K562 (cell line): ENCODE data around the gene BRD7. TPM values are rescaled to one million over a fixed set of nuclear protein-coding genes. Genes with fewer than 3 reads are reported as not detected.

Source experiments
- ATAC-seq: fragments of 200-7000 bp; cut with Tn5 transposase; 3 replicates; pipeline ENCODE4 v1.9.1; 2020; ENCODE audit warnings: moderate library complexity
- BruUV-seq: library from RNA; stranded (reverse); fragments of 400-500 nt; replicated peaks from 2 replicates; lab custom pipeline; 2021; lab: Mats Ljungman, UMichigan
- CTCF ChIA-PET: fragments of 300-600 bp; formaldehyde crosslinking; extraction: SDS; loops from one replicate; lab custom pipeline; 2021; ENCODE audit warnings: low intra/inter-chr PET ratio; lab: Yijun Ruan, JAX
- POLR2A ChIA-PET: fragments of 300-600, 350-650 bp; sonication (Branson Sonifier 250); formaldehyde crosslinking; extraction: SDS; loops from one replicate; lab custom pipeline; 2021; ENCODE audit warnings: antibody characterized with exemption, inconsistent platforms; lab: Yijun Ruan, JAX
- DNase-seq, 4 experiments: peaks; one replicate each; pipeline versions ENCODE4 v3.0.0 to v3.0.0-alpha.2; 2011 to 2018; ENCODE audit warnings: low spot score in 3 of 4, mixed read lengths in 3 of 4; ENCODE audit errors: extremely low read depth in 1 of 4
- FAIRE-seq: peaks from 2 replicates; lab custom pipeline; 2011; peaks lifted over from hg19 to GRCh38; lab: Jason Lieb, UNC
- H2AFZ ChIP-seq: 2 replicates; pipeline ENCODE4 v1.6.0; 2011; ENCODE audit warnings: low read depth, low read length, control low read depth, inconsistent platforms
- H3K27ac ChIP-seq: fragments of 200-600 bp; 3 replicates; pipeline ENCODE4 v1.8.0; 2011; ENCODE audit warnings: low read depth, mild to moderate bottlenecking, control low read depth, inconsistent platforms, low read length, moderate library complexity, mixed read lengths; ENCODE audit errors: extremely low read depth
- H3K27me3 ChIP-seq, 2 experiments: fragments of 300-600 bp in 1 of 2; 2 replicates in 1 of 2; 3 replicates in 1 of 2; pipeline versions ENCODE4 v1.6.0 to v1.8.0; 2011; ENCODE audit warnings: inconsistent platforms in 2 of 2, low read length in 2 of 2, mild to moderate bottlenecking in 1 of 2, mixed read lengths in 1 of 2, moderate library complexity in 1 of 2; ENCODE audit not compliant: control insufficient read depth in 2 of 2, insufficient read depth in 2 of 2
- H3K36me3 ChIP-seq: fragments of 300-600 bp; 3 replicates; pipeline ENCODE4 v1.8.0; 2011; ENCODE audit warnings: mild to moderate bottlenecking, low read length, inconsistent platforms; ENCODE audit not compliant: control insufficient read depth, insufficient read depth
- H3K4me1 ChIP-seq, 2 experiments: fragments of 200-600 bp in 1 of 2; replicated peaks in 1 of 2; 2 replicates in 1 of 2; 3 replicates in 1 of 2; pipeline versions ENCODE4 v1.5.1 to v1.8.0; 2011; ENCODE audit warnings: inconsistent platforms in 2 of 2, low read length in 2 of 2, mild to moderate bottlenecking in 1 of 2, mixed read lengths in 1 of 2, moderate library complexity in 1 of 2; ENCODE audit not compliant: control insufficient read depth in 2 of 2, insufficient read depth in 2 of 2
- H3K4me2 ChIP-seq: 2 replicates; pipeline ENCODE4 v1.6.1; 2011; ENCODE audit warnings: low read length, control low read depth, inconsistent platforms, mixed read lengths; ENCODE audit not compliant: insufficient read depth
- H3K4me3 ChIP-seq: fragments of 200-600 bp; sonication (generic), shearing (Covaris generic); 2 replicates; pipeline ENCODE4 v1.5.1; 2016; ENCODE audit warnings: control low read depth, inconsistent platforms
- H3K79me2 ChIP-seq: fragments of 200-600 bp; 3 replicates; pipeline ENCODE4 v1.8.0; 2011; ENCODE audit warnings: low read length, inconsistent platforms; ENCODE audit not compliant: control insufficient read depth, insufficient read depth
- H3K9ac ChIP-seq, 2 experiments: 2 replicates each; pipeline versions ENCODE4 v1.6.0 to v1.6.1; 2011; ENCODE audit warnings: low read depth in 2 of 2, low read length in 2 of 2, control low read depth in 1 of 2, inconsistent platforms in 1 of 2, mild to moderate bottlenecking in 1 of 2, mixed read lengths in 1 of 2; ENCODE audit not compliant: insufficient read depth in 1 of 2
- H3K9me1 ChIP-seq: one replicate; pipeline ENCODE4 v1.6.0; 2011; ENCODE audit warnings: inconsistent platforms, mild to moderate bottlenecking, low read length, moderate library complexity; ENCODE audit not compliant: control insufficient read depth, insufficient read depth
- H3K9me3 ChIP-seq: replicated peaks from 2 replicates; pipeline ENCODE4 v1.5.1; 2011; ENCODE audit warnings: low read depth, low read length, inconsistent platforms; ENCODE audit not compliant: control insufficient read depth, insufficient read depth
- H4K20me1 ChIP-seq: replicated peaks from 2 replicates; pipeline ENCODE4 v1.6.1; 2011; ENCODE audit warnings: low read length, inconsistent platforms, mixed read lengths; ENCODE audit not compliant: control insufficient read depth, insufficient read depth
- KDM5B ChIP-seq: fragments of 200-600 bp; sonication (generic); IDR thresholded peaks from 2 replicates; pipeline ENCODE4 v1.6.1; 2012; ENCODE audit warnings: low read depth, mild to moderate bottlenecking, moderate library complexity, low read length, control low read depth, inconsistent platforms; ENCODE audit not compliant: insufficient replicate concordance
- NFRKB ChIP-seq: fragments of 450-650 bp; IDR thresholded peaks from 2 replicates; pipeline ENCODE4 v1.6.1; 2016; ENCODE audit warnings: low read depth
- POLR2G ChIP-seq: fragments of 200-400 bp; formaldehyde crosslinking; IDR thresholded peaks from 2 replicates; pipeline ENCODE4 v1.6.1; 2017; ENCODE audit warnings: low read depth, mild to moderate bottlenecking, antibody characterized with exemption, low read length, moderate library complexity
- TAF9B ChIP-seq: fragments of 450-650 bp; IDR thresholded peaks from 2 replicates; pipeline ENCODE4 v1.6.1; 2018; ENCODE audit warnings: mild to moderate bottlenecking; ENCODE audit not compliant: partially characterized antibody
- WGBS: fragments of 100-300 bp; shearing (Covaris generic); methylation state at CpG from one replicate; pipeline ENCODE4 v1.1.6; 2016; ENCODE audit warnings: low coverage, mixed read lengths; ENCODE audit not compliant: insufficient coverage; ENCODE audit errors: missing lambda C conversion rate; 5-methylcytosine and 5-hydroxymethylcytosine counted together
- in situ Hi-C: fragments of 300-500 bp; cut with MboI; formaldehyde crosslinking; loops from 4 replicates; pipeline ENCODE4 v1.15.0; 2018; ENCODE audit warnings: inconsistent platforms, mixed read lengths
- intact Hi-C: fragments of 100-400 bp; cut with micrococcal nuclease; formaldehyde crosslinking; loops from 2 replicates; pipeline ENCODE4 v1.14.2; 2022
- polyA plus RNA-seq, 8 experiments: library from polyadenylated mRNA; depleted of rRNA in 4 of 8; stranded (reverse) in 5 of 8; unstranded in 3 of 8; fragments of >200 nt; fragmentation: Nextera tagmentation in 2 of 8; fragmentation: Illumina TruSeq in 1 of 8; extraction: Ambion mirVana in 2 of 8; extraction: Trizol in 1 of 8; gene quantifications; 2 replicates each; pipeline versions ENCODE4 v1.2.1 to v1.2.3, GENCODE V29; 2011 to 2014; ENCODE audit warnings: inconsistent platforms in 1 of 8, missing spikeins in 1 of 8
- total RNA-seq, 7 experiments: library from RNA; depleted of rRNA in 6 of 7; stranded (reverse); fragments of >200 nt in 6 of 7; fragmentation: Illumina TruSeq in 2 of 7; extraction: Trizol in 2 of 7; gene quantifications; 2 replicates each; pipeline versions ENCODE4 v1.2.1 to v1.2.3, GENCODE V29; 2011 to 2021; ENCODE audit warnings: low replicate concordance in 1 of 7

The BRD7 gene
- total and polyA plus RNA-seq, 9 of the 15 experiments (the other 6 are each of a cell fraction or from before 2014, with no cell fraction given), result 20.6 to 101 (median 68.7) TPM

DNA sequence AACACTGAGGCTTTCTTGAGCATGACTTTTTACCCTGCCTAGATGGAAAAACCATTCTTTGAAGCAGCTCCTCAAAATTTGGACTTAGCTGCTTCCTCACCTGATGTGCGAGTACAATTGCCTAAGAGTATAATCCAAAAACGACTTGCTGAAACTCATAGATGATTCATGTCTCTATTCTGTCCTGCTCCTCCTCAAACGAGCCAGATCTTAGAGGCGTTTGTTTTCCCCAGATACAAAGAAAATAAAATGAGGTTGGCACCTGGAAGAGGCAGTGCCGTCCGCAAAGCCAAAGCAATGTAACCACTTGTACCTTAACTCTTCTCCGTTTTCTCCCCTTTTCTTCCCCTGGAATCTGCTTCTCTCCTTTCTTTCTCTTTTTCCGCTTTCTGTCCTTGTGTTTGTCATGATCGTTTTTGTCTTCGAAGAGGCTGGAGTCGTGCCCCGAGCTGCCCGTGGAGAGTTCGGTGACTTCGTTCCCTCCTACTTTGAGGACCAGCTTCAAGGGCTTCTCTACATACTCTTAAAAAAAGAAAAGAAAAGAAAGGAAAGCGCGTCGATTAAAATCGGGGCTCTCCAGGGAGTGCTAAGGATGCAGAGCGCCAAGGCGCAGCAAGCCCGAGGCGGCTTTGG, 895 bp downstream of the BRD7 start:
- Histone ChIP-seq H3K36me3 (peaks cover 46% of the 10 kb centered on the region), H3K4me1 (peaks cover 9 to 15% of the 10 kb centered on the region in 2 experiments), H3K79me2 (peaks cover 55% of the 10 kb centered on the region), H3K4me3 (peak overlapping the region; percentile 87), H3K27me3 (peaks cover 0 to 4% of the 10 kb centered on the region in 2 experiments; a peak in 2 of 5 replicates), H2AFZ (peak overlapping the region; percentile 48; the same call in 1 of the 2 replicates), H4K20me1 (no peaks in the 10 kb centered on the region), H3K27ac (peak overlapping the region; percentile 72), H3K4me2 (peak overlapping the region; percentile 72), H3K9ac (peak overlapping the region; percentile 81 to 90), H3K9me1 (no peaks in the 10 kb centered on the region), H3K9me3 (no peaks in the 10 kb centered on the region)
- 6% methylated on average over 20 of the region's 23 CpGs for WGBS
- peak; percentile 25 for TF ChIP-seq KDM5B
- no peak for TF ChIP-seq POLR2G
- no peak for TF ChIP-seq NFRKB
- TF ChIP-seq TAF9B, result no peak
- FAIRE-seq (no peak), DNase-seq (no peak), ATAC-seq (no peak; the same call in 2 of the 3 replicates)
- intact Hi-C loops, result no loop called here
- POLR2A ChIA-PET, result interaction anchor here (1.0 to 1.7 kb wide), 3 partner anchors 11 to 120 kb away, joined by 3 to 6 read pairs (median 3); no protein-coding TSS in a partner anchor
- in situ Hi-C loops, result loop anchor here (10.0 kb wide), 1 partner anchor 343 kb away; the partner anchor contains the start of gene CNEP1R1
- no TSS peak for BruUV-seq
- CTCF ChIA-PET, result interaction anchor here (1.2 kb wide), 1 partner anchor 45 kb away, joined by 3 read pairs; no protein-coding TSS in a partner anchor
